H4 (cell line): ENCODE results near the gene OR11A1. TPM values are rescaled to one million over a fixed set of nuclear protein-coding genes. Genes with fewer than 3 reads are reported as not detected.

Source experiments
- DNase-seq: peaks from one replicate; pipeline ENCODE4 v3.0.0-alpha.2; 2015; ENCODE audit warnings: low spot score
- total RNA-seq: library from RNA; depleted of rRNA; stranded (reverse); fragments of >200 nt; shearing (Covaris generic); gene quantifications from 2 replicates; pipeline ENCODE4 v1.2.3, GENCODE V29; 2014; rRNA removed

The OR11A1 gene
- total RNA-seq, 1 experiment from 2014 or later = not detected

DNA sequence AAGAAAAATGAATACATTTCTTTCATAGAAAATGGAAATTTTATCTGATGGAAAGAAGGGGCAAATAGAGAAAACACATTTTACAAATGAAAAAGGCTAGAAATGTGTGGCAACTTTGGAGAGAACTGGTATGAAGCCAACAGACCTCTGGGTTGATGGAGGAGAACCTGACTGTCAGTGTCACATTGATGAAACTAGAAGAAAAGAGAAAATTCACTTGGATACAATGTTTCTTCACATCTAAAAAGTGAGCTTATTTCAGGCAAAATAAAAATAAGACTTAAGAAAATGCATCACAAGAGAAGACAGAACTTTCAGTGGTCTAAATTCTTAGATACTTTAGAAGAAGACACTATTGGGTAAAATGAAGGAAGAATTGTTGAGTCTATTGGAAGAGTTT lies 61.5 kb downstream of the OR11A1 start, which contains the start of gene OR12D2:
Gene OR12D2 (plus strand): TSS at position 301 of the 400 bp plus-strand sequence. CDS start 1,069 bp downstream, outside the sequence.
- DNase-seq = no peak

DNA sequence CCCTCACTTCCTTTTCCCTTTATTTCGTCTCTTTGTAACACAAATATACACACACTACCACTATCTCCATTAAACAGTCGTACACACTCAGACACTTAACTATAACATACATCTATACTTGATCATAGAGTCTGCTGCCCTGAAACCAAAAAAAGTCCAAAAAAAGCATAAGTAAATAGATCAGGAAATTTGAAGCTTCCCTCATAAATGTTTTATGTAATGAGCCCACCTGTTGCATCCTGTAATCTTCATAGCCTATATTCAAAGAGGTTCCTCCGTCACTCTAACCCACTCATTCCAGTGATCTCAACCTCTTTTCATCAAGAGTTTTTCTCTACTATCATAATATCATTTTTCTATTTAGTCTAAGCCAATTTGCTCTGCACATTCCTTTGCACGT lies 68.3 kb downstream of the OR11A1 start:
- DNase-seq = no peak

DNA sequence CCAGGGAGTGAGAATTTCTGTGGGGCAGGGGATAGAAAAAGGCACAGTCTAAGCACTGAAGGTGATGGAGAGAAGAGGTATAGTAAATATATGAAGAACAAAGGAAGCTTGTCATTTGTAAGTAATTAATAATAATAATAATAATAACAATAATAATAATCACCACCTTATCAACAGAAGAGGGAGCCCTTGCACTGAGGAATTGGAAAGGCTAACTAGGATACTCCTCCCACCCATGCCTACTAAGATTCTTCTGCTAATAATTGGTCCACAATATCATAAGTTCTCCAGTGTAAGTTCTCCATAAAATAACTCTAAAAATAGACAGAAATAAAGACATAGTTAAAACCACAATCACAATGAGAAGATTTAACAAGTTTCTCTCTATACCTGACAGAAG lies 80.9 kb downstream of the OR11A1 start:
- no peak for DNase-seq

Other genes with a start within 250 kb of the OR11A1 start
- gene OR14J1, start 155.4 kb downstream of the OR11A1 start, total RNA-seq = not detected in 2 replicates
- gene OR5V1, start 88.2 kb downstream of the OR11A1 start, total RNA-seq = not detected in 2 replicates
- gene OR12D3, start 81.8 kb downstream of the OR11A1 start, total RNA-seq = not detected in 2 replicates
- not detected in 2 replicates for gene OR12D2, start 61.4 kb downstream of the OR11A1 start, total RNA-seq
- not detected in 2 replicates for gene OR12D1, start 42.1 kb downstream of the OR11A1 start, total RNA-seq
- not detected in 2 replicates for gene OR10C1, start 17.8 kb downstream of the OR11A1 start, total RNA-seq
- gene OR2H1, start 84 bp upstream of the OR11A1 start, total RNA-seq = not detected in 2 replicates
- not detected in 2 replicates for gene MAS1L, start 30.9 kb upstream of the OR11A1 start, total RNA-seq
- gene UBD, start 102.7 kb upstream of the OR11A1 start, total RNA-seq = 0.99 and 1.1 TPM in 2 replicates
- gene OR2H2, start 128.1 kb upstream of the OR11A1 start, total RNA-seq = not detected in 2 replicates
- 3.8 and 3.9 TPM in 2 replicates for gene GABBR1, start 176.1 kb upstream of the OR11A1 start, total RNA-seq
- gene MOG, start 200.0 kb upstream of the OR11A1 start, total RNA-seq = not detected in 2 replicates
- not detected in 2 replicates for gene ZFP57, start 224.1 kb upstream of the OR11A1 start, total RNA-seq